Kidney glomerular epithelial cell (primary cell): Measurements from ENCODE around the gene PDLIM1.
A peak's percentile ranks its signal among the peaks of the same experiment; 100 is the strongest.
"Not testable (repeated sequence)": the region's sequence is repeated elsewhere in the genome, so short reads cannot be mapped to it uniquely, and the experiment has no call there.

ENCODE experiments used
- DNase-seq: peaks from one replicate; lab custom pipeline; 2025; lab: John Stamatoyannopoulos, UW

Gene PDLIM1

DNA sequence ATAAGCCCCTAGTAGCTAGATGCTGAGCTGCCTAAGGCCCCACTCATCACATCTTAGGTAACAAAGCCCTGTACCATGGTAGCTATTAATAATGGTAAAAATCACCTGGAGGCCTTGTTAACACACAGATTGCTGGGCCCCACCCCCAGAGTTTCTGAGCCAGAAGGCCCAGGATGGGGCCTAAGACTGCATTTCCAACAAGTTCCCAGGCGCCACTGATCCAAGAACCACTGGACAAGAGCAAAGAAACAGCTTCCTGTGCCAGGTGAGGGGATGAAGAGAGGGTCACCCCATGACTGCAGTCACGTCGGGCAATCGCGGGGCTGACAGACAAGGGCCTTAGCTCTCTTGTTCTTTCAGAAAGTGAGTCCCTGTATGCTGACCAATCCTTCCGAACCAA lies 50.0 kb downstream of the PDLIM1 start:
- DNase-seq: no peak

GRCh38 chr10:95240096-95240495 lies 50.7 kb downstream of the PDLIM1 start:
- not testable (repeated sequence) for DNase-seq

- DNase-seq: no peak
These were observed 53.2 kb downstream of the PDLIM1 start for GRCh38 chr10:95237376-95238170.

GRCh38 chr10:95236068-95236903 lies 54.5 kb downstream of the PDLIM1 start:
- peak; percentile 43 for DNase-seq

- DNase-seq: no peak
These were observed 55.1 kb downstream of the PDLIM1 start for GRCh38 chr10:95235676-95236067.

- DNase-seq: no peak
These were observed 55.9 kb downstream of the PDLIM1 start for GRCh38 chr10:95234951-95235350.

DNA sequence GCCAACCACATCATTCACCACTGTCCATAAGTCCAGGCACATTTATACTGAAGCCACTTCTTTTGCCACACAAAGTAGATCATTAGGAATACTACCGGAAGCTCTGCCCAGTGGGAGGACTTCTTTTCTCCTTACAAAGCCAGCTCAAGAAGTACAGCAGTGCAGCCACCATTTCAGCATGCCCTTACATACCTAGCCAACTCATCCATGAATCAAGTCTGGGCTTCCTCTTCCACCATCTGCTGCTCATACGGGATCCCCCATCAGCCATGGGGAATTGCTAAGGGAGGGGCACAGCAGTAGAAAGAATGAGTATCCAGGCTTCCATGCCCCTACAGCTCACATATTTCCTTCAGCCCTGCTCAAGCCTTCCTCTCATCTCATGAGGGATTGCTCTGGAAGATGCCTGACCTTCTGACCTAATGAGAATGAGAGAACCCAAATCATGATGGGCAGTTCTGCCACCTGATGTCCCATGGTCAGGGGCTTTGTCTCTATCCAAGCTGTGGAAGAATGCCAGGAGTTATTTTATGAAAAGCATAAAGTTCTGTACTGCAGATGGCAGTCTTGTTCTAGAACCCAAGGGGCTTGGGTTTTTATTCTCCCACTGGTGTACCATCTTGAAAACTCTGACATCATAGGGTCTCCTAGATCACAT lies 57.3 kb downstream of the PDLIM1 start:
- DNase-seq: no peak

DNA sequence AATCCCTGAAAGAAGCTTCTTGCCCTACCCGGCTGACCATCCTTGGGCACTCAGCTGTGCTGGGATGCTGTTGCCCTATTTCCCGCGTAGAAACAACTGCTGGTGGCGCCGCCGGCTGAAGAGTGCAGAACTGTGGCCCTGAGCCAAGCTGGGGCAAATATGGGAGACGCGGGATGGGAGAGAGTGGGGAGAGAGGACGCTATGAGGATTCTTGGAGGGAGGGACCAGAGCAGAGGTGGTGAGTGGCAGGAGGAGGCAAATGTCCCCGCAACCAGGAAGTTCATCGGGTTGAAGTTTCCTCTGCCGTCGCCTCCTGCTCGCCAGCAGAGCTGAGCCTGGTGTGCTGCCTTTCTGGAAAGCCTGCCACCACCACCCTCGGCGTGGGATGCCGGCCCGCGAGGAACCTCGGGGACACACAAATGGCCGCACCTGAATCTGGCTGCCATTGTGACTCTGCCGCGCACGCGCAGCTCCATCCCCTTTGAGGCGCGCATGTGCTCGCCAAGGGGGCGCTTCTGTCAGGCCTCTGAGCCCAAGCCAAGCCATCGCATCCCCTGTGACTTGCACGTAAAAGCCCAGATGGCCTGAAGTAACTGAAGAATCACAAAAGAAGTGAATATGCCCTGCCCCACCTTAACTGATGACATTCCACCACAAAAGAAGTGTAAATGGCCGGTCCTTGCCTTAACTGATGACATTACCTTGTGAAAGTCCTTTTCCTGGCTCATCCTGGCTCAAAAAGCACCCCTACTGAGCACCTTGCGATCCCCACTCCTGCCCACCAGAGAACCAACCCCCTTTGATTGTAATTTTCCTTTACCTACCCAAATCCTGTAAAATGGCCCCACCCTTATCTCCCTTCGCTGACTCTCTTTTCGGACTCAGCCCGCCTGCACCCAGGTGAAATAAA lies 59.9 kb downstream of the PDLIM1 start:
- not testable (repeated sequence) for DNase-seq

DNA sequence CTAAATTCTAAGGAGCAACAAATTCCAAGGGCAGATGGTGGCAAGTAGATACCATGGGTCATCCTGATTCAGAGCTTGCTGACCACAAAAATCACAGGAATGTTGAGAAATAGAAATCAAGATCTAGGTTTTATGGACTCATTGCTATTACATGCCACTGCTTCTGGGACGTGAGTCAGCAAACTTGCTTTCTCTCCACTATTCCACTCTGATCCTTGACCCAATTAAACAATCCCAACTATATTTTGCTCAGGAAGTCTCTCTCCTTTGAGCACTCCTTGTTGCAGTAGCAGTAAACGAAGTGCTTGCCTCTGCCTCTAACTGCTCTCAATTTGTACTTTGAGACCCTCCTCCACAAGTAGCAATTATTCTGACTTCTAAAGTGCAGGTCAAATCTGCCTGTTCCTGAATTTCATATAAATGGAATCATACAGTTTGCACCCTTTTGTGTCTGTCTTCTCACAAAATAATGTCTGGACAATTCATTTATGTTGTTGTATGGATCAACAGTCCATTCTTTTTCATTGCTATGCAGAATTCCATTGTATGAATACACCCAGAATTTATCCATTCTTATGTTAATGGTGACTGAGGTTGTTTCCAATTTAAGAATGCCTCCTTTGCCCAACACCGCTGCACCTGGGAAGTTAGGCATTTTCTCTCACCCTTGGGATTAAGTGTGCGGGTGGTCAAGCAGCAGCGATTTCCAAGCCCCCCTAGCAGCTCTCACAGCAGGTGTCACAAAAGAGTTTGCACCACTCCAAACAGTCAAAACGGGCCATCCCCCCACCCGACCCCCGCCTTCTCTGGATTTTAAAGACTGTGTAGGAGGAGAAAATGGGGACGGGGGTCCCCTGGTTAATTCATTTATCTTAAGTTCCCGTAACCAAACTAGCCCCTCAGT lies 60.8 kb downstream of the PDLIM1 start:
- DNase-seq: peak; percentile 98

DNA sequence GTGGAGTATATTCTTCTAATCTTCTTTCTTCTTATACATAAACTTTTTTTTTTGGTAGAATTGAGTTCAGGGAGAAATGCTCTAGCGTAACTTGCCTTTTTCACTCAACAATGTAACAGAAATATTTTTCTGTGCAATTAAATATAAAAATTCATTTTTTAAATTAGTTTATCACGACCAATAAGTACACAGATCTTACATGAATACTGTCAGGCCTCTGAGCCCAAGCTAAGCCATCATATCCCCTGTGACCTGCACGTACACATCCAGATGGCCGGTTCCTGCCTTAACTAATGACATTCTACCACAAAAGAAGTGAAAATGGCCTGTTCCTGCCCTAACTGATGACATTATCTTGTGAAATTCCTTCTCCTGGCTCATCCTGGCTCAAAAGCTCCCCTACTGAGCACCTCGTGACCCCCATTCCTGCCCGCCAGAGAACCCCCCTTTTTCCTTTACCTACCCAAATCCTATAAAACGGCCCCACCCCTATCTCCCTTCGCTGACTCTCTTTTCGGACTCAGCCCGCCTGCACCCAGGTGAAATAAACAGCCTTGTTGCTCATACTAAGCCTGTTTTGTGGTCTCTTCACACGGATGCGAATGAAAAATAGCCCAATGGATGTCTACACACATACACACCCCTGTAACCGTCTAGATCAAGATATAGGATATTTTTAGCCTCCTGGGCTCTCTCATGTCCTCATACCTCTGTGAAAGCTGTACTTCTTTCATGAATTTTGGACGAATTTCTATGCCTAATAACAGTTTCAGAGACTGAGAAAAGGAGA lies 61.7 kb downstream of the PDLIM1 start:
- not testable (repeated sequence) for DNase-seq

GRCh38 chr10:95225136-95225535 lies 65.7 kb downstream of the PDLIM1 start:
- DNase-seq: no peak

DNA sequence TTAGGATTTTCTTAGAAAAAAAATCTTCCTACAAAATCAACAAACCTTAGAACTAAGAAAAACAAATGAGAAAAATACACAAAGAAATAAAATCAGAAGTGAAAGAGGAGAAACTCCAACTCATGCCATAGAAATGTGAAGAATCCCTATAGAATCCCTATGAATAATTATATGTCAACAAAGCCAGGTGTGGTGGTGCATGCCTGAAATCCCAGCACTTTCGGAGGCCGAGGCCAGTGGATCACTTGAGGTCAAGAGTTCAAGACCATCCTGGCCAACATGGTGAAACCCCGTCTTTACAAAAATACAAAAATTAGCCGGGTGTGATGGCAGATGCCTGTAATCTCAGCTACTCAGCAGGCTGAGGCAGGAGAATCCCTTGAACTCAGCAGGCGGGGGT lies 69.7 kb downstream of the PDLIM1 start:
- DNase-seq: peak; percentile 48

GRCh38 chr10:95220539-95220938 lies 70.3 kb downstream of the PDLIM1 start:
- no peak for DNase-seq

DNA sequence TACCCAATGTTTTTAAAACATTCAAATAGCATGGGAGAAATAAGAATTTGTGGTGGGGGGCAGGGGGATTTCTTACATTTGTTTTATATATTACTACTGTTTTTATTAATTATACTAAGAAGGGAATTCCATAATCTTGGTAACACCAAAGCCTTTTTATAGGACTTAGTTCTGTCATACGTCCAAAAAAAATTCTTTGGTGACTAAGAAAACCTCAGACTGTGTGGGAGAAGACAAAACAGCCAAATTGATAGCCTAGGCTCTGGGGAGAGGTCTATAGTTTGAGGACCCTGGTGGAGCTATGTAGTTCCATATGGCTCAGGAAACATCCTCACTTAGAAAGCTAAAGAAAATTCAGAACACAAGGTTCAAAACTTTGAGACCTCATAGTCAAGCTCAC lies 73.3 kb downstream of the PDLIM1 start:
- DNase-seq: no peak

DNA sequence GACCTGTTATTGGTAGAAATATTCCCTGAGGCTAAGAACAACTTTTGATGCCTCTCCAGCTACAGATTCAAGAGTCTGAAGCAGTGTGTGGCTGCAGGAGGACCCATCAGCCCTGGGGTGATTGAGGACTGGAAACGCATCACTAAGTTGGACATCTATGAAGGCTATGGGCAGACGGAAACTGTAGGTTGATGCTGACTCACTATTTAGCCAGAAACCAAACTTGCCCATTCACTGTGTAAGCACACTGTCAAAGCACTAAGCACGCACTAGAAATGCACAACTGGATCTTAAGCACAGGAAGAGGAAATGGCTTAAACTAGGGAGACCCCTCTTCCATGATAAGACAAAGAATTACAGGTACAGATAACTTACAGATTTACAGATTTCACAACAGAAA lies 76.0 kb downstream of the PDLIM1 start:
- DNase-seq: no peak

- no peak for DNase-seq
These were observed 76.4 kb downstream of the PDLIM1 start for GRCh38 chr10:95214369-95214768.

- DNase-seq: no peak
These were observed 79.1 kb downstream of the PDLIM1 start for GRCh38 chr10:95211606-95212279.

DNA sequence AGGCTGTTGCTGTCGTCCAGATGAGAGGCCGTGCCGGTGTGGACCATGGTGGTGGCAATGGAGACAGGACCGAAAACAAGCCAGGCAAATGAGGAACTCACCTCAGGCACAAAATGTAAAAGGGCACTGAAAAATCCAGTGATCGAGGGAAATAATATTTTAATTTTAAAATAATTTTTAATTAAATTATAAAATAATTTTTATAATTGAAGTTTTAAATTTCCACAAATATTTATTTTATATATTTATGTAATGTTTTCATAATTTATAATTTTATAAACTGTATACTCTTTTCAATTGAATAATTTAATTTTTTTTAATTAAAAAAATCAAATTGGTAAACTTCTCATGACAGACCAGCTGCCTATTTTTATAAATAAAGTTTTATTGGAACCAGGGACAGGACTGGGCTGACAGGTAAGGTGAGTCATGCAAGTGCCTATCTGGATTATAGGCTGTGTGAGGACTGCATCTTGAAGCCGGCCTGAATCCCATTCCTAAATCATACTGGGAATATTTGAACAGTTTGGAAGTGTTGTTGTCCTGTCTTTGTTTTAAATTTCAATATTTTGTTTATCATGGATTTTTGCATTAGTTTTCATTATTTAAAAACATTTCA lies 81.2 kb downstream of the PDLIM1 start:
- DNase-seq: no peak
